ENCODE measurements around the gene NSUN6. TPM values are rescaled to one million over a fixed set of nuclear protein-coding genes. Genes with fewer than 3 reads are reported as not detected.
"Not testable (repeated sequence)": the region's sequence is repeated elsewhere in the genome, so short reads cannot be mapped to it uniquely, and the experiment has no call there.

Gene NSUN6
- total RNA-seq, 6 experiments from 2014 or later: 3.7 to 6.0 (median 5.3) TPM

DNA sequence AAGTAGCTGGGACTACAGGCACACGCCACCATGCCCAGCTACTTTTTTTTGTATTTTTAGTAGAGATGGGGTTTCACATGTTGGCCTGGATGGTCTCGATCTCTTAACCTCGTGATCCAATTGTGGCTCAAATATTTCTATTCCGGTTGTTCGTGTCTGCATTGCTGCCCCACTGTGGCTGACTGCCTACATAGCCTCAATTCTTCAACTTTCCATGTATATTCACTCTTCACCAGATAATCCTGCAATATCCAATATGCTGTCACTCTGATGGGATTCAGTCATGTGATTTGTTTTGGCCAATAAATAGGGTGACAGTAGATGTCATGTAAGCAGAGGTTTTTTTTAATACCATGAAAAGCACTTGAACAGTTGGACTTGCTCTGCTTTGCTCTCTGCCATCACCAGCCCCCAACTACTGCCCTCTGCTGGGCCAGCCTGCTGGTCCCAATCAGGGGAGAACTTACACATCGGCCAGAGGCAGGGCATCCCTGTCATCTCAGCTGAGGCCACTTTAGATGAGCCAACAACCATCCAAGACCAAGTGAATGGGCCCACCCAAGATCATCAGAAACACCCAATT, 56.7 kb downstream of the NSUN6 start:
- TF ChIP-seq, protein P1, sequence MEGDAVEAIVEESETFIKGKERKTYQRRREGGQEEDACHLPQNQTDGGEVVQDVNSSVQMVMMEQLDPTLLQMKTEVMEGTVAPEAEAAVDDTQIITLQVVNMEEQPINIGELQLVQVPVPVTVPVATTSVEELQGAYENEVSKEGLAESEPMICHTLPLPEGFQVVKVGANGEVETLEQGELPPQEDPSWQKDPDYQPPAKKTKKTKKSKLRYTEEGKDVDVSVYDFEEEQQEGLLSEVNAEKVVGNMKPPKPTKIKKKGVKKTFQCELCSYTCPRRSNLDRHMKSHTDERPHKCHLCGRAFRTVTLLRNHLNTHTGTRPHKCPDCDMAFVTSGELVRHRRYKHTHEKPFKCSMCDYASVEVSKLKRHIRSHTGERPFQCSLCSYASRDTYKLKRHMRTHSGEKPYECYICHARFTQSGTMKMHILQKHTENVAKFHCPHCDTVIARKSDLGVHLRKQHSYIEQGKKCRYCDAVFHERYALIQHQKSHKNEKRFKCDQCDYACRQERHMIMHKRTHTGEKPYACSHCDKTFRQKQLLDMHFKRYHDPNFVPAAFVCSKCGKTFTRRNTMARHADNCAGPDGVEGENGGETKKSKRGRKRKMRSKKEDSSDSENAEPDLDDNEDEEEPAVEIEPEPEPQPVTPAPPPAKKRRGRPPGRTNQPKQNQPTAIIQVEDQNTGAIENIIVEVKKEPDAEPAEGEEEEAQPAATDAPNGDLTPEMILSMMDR (IDR thresholded peaks at IDR 0.05): peak; percentile 69
- H3K4me3 Mint-ChIP-seq: no peak overlapping the region
- H3K9me3 Mint-ChIP-seq: no peaks in the 10 kb centered on the region
- H3K27me3 Mint-ChIP-seq (ENCODE audit: insufficient read depth): no peaks in the 10 kb centered on the region
- no peaks in the 10 kb centered on the region for H3K4me1 Mint-ChIP-seq (ENCODE audit: low read depth)
- peak; percentile 9 for DNase-seq
- peaks cover 5% of the 10 kb centered on the region for H3K36me3 Mint-ChIP-seq (ENCODE audit: low read depth)
- no peak overlapping the region for H3K27ac Mint-ChIP-seq

DNA sequence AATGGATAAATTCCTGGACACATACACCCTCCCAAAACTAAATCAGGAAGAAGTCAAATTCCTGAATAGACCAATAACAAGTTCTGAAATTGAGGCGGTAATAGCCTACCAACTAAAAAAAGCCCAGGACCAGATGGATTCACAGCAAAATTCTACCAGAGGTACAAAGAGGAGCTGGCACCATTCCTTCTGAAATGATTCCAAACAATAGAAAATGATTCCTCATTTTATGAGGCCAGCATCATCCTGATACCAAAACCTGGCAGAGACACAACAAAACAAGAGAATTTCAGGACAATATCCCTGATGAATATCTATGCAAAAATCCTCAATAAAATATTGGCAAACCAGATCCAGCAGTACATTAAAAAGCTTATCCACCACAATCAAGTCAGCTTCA, 60.2 kb downstream of the NSUN6 start:
- not testable (repeated sequence) for H3K27me3 Mint-ChIP-seq (ENCODE audit: insufficient read depth); H3K27ac Mint-ChIP-seq; DNase-seq; H3K4me3 Mint-ChIP-seq; H3K9me3 Mint-ChIP-seq; H3K4me1 Mint-ChIP-seq (ENCODE audit: low read depth)
- peaks cover 23% of the 10 kb centered on the region for H3K36me3 Mint-ChIP-seq (ENCODE audit: low read depth)

DNA sequence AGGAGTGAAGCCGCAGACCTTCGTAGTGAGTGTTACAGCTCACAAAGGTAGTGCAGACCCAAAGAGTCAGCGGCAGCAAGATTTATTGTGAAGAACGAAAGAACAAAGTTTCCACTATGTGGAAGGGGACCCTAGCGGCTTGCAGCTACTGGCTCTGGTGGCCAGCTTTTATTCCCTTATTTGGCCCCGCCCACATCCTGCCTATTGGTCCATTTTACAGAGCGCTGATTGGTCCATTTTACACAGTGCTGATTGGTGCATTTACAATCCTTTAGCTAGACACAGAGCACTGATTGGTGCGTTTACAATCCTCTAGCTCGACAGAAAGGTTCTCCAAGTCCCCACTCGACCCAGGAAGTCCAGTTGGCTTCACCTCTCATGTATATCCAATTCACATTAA, 64.8 kb downstream of the NSUN6 start:
- not testable (repeated sequence) for H3K9me3 Mint-ChIP-seq, H3K4me3 Mint-ChIP-seq
- H3K36me3 Mint-ChIP-seq (ENCODE audit: low read depth): peaks cover 40% of the 10 kb centered on the region

DNA sequence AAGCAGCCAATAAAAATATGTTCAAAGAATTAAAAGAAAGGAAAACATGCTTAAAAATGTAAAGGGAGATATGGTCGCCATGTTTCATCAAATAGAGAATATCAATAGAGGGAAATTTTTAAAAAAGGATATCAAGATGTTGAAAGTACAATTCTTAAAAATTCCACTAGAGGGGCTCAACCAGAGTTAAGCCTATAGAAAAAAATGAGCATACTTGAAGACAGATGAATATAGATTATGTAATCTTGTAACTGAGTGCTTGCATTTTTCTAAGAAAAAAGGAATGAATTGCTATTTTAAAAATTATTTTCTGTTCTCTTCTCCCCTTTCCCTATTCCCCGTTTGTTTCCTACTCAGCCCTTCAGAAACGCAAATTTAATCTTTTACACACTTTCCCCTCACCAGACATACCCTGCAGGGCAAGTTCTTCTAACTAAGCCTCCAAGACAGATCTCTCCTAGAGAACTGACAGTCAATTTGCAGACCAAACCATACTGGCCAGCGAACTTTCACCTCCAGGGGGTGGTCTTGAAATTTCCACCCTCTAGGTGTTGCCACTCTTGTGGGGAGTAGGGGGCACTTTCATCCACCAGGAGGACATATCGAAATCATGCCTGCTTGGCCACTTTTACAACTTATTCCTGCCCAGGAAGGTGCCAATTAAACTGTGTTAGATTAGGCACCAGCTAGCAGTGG, 67.7 kb downstream of the NSUN6 start:
- Mint-ChIP-seq H3K9me3 (peaks cover under 1% of the 10 kb centered on the region; the same call in 1 of the 2 replicates), H3K27me3 (ENCODE audit: insufficient read depth) (no peaks in the 10 kb centered on the region; the same call in 1 of the 2 replicates), H3K4me3 (no peak overlapping the region), H3K4me1 (ENCODE audit: low read depth) (peaks cover 37% of the 10 kb centered on the region), H3K27ac (no peak overlapping the region), H3K36me3 (ENCODE audit: low read depth) (peaks cover 42% of the 10 kb centered on the region)
- no peak for DNase-seq
- TF ChIP-seq, protein P1 (IDR thresholded peaks at IDR 0.05): peak; percentile 70

More for the DNA sequence above, 64.8 kb downstream of the NSUN6 start:
- H3K27me3 Mint-ChIP-seq (ENCODE audit: insufficient read depth); H3K27ac Mint-ChIP-seq; DNase-seq: not testable (repeated sequence)
- H3K4me1 Mint-ChIP-seq (ENCODE audit: low read depth): peaks cover 24% of the 10 kb centered on the region

DNA sequence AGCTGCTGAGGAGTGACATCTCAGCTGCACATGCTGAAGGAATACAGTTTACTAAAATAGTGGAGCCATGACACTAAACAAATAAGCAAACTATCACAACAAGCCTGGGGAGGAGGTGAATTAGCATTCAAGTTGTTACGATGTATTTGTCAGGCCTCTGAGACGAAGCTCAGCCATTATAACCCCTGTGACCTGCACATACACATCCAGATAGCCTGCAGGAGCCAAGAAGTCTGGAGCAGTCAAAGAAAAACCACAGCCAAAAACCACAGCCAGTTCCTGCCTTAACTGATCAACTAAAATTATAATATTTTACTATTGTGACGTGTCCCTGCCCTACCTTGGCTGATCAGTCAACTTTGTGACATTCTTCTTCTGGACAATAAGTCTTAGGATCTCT, 68.6 kb downstream of the NSUN6 start:
- H3K36me3 Mint-ChIP-seq (ENCODE audit: low read depth): peaks cover 49% of the 10 kb centered on the region

DNA sequence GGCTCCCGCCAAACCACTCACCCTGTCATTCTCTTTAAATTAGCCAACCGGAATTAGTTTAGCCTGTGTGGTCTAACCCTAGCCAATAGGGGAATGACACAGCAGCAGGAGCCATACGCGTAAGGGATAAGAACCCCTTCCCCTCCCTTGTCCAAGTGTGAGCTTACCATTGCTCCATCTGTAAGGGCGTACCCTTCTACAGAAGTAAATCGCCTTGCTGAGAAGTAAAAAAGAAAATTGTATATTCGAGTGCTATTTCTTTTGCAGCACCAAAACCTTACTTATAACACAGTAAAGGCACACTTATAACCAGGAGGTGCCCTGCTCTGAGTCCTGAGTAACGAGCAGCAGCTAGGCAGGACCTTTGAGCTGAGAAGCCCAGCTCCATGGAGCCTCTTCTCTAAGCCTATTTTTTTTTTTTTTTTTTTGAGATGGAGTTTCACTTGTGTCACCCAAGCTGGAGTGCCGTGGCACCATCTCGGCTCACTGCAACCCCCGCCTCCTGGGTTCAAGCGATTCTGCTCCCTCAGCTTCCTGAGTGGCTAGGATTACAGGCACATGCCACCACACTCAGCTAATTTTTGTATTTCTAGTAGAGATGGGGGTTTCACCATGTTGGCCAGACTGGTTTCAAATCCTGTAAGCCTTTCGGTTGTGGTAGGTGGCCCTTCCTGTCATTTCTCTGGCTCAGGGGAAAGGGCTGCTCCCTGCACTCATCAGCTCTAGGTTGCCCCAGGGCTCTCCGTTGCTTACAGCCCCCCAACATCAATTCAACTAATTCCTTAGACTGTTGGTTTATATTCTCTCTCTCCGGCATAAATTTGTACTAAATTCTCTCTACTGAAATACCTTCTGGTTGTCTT, 73.3 kb downstream of the NSUN6 start:
- no peak for DNase-seq
- Mint-ChIP-seq H3K4me1 (ENCODE audit: low read depth) (peaks cover 27% of the 10 kb centered on the region), H3K36me3 (ENCODE audit: low read depth) (peaks cover 31% of the 10 kb centered on the region)

More for the DNA sequence above, 68.6 kb downstream of the NSUN6 start:
- peak; percentile 43 for DNase-seq
- TF ChIP-seq, protein P1 (IDR thresholded peaks at IDR 0.05): no peak
- H3K4me1 Mint-ChIP-seq (ENCODE audit: low read depth): peaks cover 37% of the 10 kb centered on the region
- 0 out of 2 replicates have a peak overlapping the region, but pooled peaks have one; percentile 5 for H3K4me3 Mint-ChIP-seq
- no peaks in the 10 kb centered on the region; the same call in 1 of the 2 replicates for H3K27me3 Mint-ChIP-seq (ENCODE audit: insufficient read depth)
- peaks cover 6% of the 10 kb centered on the region for H3K9me3 Mint-ChIP-seq
- H3K27ac Mint-ChIP-seq: peak overlapping the region; percentile 40; the same call in 1 of the 2 replicates

More for the DNA sequence above, 73.3 kb downstream of the NSUN6 start:
- Mint-ChIP-seq H3K9me3 (peaks cover 20% of the 10 kb centered on the region), H3K27ac (no peak overlapping the region), H3K4me3 (no peak overlapping the region), H3K27me3 (ENCODE audit: insufficient read depth) (peaks cover 3% of the 10 kb centered on the region; the same call in 1 of the 2 replicates)
- TF ChIP-seq, protein P1 (IDR thresholded peaks at IDR 0.05): no peak

Data from HFFc6 (cell line).